Measurements from ENCODE around the gene LONRF2.

LONRF2 gene

DNA sequence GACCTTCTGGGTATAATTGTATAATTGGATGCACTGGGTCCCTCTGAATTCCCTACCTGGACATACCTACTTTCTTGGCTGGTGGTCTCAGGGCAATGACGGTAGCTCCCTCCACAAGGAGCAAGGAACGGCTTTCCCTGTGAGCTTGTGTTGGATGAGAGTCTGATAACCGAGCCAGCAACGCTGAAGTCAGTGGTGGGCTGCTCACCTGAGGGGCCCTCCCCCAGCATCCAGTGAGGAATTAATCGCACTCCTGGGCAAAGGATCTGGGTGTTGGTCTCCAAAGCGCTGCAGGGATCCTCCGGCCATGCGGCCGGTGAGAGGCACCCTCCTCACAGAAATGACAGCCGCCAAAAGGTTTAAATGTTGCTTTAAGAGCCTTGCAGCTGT lies 47.1 kb downstream of the LONRF2 start:
- no peak for DNase-seq (ENCODE audit: low read depth in 2 of 2)

DNA sequence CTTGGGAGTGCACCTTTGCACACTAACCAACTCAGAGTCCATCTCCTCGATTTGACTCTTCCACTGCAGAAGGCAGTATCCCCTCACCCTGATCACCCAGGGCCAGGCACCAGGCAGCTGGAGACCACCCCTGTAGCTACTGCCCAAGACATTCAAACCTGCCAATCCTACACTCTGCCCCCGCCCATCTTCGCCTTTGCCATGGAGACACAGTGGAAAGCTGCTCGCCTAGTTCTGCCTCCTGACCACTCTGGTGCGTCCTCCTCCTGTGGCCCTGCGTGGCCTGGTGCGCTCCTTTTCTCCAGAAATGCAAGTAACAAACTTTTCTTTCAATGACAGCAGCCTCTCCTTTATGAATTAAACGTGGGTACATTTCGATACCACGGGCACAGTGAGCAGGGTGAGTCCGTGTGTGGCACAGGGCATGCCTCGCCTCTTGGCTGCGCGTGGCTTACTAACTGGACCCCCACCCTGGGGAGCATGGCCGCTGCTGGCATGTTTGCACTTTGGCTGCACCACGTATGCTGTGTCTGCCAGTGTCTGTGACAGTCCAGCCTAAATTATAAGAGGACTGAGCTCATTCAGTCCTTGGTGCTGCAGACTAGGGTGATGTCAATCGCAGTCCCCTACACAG lies 47.6 kb downstream of the LONRF2 start:
- no peak for DNase-seq (ENCODE audit: low read depth in 2 of 2)

DNA sequence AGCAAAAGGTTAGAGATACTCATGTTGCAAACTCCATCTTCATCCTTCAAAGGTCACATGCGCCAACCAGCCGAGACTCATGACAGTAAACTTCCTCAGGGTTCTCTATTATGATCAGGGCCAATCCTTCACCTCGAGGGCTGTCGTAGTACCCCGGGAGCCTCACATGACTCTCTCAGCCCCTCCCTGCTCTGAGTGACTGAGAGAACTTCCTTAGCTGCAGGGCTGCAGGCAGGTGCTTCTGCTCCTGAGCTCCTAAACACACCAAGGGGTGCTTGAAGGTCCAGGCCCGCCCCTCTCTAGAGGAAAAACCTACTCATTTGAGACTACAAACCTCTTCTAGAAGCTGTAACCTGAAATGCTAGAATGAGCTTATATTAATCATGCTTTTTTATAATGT lies 48.2 kb downstream of the LONRF2 start:
- no peak for DNase-seq (ENCODE audit: low read depth in 2 of 2)

DNA sequence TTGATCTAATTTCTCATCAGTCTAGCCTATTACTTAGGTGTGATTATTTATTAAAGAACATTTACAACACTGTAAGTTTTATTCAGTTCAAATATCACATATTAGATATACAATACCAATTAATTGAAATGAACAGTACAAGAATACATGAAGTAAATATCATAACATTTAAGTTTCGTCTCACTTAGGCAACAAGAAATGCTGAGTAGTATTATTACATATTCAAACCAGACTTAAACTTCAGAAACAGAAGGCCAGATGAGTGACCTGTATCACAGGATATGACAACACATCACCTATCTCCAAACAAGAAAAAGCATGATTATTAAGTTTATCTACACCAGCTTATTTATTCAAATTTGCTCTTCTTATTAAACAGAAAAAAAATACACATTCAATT lies 48.9 kb downstream of the LONRF2 start:
- no peak for DNase-seq (ENCODE audit: low read depth in 2 of 2)

DNA sequence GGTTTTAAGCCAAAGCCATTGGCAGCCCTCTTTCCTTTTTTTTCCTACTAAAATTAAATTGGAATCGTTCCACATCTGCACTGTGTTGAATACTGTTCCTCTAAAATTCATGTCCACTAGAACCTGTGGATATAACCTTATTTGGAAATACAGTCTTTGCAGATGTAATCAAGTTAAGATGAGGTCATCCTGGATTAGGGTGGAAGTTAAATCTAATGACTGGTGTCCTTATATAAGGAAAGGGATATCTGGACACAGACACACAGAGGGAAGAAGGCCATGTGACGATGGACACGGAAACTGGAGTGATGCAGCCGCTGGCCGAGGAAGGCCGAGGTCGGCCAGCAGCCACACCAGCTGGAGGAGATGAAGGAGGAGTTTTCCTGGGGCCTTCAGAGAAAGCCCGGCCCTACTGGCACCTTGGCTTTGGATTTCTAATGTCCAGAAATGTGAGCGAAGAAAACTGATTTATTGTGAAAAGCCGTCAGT lies 49.4 kb downstream of the LONRF2 start:
- DNase-seq (ENCODE audit: low read depth in 2 of 2) = no peak

DNA sequence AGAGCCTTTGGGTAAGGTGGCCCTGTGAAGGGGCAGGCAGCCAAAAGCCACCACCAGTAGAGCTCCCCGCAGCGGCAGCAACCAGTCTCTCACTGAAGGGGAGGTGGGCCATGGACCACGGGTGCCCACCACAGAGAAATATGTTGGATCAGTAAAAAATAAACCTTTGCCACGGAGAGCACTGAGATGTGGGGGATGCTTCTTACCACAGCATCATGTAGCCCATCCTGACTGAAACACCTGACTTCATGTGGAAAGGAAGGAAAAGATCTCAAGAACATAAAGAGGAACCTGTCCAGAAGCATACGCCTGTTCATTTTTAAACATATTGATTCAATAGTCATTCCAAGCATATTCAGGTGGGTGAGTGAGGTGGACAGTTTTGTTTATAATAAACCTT lies 51.1 kb downstream of the LONRF2 start:
- DNase-seq (ENCODE audit: low read depth in 2 of 2) = no peak

DNA sequence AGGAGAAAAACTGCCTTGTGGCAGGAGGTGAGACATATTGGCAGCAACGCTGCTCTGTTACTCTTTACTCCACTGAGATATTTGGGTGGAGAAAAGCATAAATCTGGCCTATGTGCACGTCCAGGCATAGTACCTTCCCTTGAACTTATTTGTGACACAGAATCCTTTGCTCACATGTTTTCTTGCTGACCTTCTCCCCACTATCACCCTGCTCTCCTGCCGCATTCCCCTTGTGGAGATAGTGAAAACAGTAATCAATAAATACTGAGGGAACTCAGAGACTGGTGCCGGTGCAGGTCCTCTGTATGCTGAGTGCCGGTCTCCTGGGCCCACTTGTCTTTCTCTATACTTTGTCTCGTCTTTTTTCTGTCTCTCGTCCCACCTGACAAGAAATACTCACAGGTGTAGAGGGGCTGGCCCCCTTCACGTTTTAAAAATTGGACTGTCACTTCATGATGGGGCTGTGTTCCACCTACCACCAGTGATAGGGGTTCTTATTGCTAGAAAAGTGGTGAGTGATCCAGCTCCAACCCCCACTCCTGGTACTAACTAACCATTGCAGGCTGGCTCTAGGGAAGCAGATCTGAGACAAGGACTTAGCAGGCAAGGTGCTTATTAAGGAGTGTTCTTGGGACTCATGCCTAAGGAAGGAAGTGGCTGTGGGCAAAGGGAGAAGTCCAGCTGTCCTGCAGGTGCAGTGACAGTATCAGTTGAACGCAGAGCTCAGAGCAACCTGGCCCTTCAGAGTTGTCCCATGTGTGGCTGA lies 51.7 kb downstream of the LONRF2 start:
- DNase-seq (ENCODE audit: low read depth in 2 of 2) = no peak

DNA sequence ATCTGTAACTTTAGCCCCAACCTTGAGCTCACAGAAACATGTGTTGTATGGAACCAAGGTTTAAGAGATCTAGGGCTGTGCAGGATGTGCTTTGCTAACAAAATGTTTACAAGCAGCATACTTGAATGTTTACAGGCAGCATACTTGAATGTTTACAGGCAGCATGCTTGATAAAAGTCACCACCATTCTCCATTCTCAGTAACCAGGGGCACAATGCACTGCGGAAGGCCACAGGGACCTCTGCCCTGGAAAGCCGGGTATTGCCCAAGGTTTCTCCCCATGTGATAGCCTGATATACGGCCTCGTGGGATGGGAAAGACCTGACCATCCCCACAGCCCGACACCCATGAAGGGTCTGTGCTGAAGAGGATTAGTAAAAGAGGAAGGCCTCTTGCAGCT lies 52.4 kb downstream of the LONRF2 start:
- no peak for DNase-seq (ENCODE audit: low read depth in 2 of 2)

DNA sequence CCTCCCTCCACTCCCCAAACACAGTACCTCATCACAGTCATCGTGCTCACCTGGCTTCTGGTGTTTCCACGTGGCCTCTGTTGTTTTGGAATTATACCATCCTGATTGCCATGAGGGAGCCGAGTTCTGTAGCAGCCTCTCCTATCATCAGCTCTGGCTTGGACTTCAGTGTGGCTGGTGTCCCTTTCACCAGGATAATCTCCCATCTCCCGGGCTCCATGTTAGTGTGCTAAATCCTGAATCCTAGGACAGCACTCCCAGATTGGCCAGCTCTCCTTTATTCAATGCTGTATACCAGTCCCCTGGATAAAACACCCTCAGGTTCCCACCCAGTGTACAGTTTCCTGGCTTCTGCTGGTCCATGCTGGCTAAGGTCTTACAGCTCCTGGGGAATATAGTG lies 53.3 kb downstream of the LONRF2 start:
- DNase-seq (ENCODE audit: low read depth in 2 of 2) = no peak

DNA sequence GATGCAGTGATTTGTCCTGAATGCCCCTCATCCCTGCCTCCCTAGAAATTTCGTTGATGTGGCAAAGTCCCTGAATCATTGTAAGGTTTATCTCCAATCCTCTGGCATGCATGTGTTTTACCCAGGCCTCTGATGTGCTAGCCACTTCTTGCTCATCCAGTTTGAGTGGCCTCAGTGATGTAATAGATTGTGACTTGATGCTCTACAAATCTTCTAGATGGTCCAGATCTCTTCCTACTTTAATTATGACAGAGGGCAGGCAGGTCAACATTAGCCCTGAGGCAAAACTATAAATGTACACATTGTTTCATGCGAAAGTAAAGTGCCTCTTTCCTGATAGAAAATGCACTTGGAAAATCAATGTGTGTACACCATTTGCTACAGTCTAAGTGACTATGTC lies 54.5 kb downstream of the LONRF2 start:
- DNase-seq (ENCODE audit: low read depth in 2 of 2) = no peak

DNA sequence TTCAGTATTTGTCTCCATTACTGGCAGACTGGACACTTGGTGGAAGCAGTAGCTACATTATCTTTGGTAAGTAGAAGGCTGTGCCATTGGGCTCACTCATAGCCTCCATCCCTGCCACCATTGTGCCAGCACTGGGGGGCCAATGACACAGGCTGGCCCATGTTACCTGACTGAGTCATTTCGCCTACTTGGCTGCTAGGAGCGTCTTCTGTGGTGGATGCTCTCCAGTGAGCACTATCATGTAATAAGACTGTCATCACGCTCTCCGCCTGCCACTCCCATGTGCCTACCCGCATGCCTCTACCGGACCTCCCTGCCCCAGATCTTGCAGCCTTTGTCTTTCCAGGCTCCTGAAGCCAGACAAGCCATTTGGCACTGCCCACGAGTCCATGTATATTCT lies 56.2 kb downstream of the LONRF2 start:
- no peak for DNase-seq (ENCODE audit: low read depth in 2 of 2)

DNA sequence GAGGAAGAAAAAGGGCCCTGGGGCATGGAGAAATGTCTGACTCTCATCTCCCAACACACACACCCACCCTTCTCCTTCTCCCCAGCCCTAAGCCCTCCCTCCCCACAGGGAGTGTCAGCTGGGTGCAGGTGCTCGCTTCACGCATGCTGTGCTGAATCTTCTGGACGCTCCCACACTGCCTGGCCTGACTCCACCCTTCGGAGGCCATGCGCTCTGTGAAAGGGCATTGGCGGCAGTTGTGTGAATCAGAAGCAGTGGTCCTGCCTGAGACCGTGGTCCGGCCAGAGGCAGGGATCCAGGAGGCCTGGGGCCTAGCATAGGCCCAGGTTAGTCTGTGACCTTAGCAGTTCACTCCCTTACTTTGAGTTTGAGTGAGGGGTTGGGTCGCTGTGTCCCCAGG lies 57.1 kb downstream of the LONRF2 start:
- DNase-seq (ENCODE audit: low read depth in 2 of 2) = no peak

DNA sequence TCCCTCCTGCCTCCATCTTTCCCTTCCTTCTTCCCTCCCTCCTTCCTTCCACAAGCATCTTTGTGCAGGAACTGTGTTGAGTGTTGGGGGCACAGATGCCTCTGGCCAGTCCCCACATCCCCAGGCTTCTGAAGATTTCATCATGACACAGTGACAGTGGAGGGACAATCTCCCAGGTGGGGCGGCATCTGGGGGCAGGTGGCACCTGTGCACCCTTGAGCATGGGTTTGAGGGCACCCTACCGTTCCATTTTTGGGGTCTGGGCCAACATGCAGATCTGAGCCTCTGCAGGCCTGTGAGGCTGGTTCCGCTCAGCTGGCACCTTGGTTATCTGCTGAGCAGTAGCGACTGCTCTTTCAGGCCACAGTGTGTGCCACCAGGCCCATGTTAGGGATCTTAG lies 57.6 kb downstream of the LONRF2 start:
- DNase-seq (ENCODE audit: low read depth in 2 of 2) = no peak

DNA sequence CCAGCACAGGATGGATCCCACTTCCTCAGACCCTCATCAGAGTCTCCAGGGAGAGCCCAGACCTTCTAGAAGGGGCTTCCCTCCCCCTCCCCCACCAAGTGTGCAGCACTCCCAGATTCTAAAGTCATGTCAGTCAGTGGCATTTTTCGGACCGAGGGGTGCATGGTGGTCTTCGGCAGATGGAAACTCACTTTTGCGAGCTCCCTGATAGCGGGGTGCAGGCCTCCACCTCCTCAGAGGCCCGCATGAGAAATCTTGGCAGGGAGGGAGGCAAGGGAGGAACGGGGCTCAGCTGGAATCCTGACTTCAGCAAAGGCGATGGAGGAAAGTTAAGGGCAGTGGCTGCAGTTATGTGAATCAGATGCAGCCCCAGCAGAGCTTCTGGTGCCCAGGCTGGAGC lies 58.2 kb downstream of the LONRF2 start:
- no peak for DNase-seq (ENCODE audit: low read depth in 2 of 2)

DNA sequence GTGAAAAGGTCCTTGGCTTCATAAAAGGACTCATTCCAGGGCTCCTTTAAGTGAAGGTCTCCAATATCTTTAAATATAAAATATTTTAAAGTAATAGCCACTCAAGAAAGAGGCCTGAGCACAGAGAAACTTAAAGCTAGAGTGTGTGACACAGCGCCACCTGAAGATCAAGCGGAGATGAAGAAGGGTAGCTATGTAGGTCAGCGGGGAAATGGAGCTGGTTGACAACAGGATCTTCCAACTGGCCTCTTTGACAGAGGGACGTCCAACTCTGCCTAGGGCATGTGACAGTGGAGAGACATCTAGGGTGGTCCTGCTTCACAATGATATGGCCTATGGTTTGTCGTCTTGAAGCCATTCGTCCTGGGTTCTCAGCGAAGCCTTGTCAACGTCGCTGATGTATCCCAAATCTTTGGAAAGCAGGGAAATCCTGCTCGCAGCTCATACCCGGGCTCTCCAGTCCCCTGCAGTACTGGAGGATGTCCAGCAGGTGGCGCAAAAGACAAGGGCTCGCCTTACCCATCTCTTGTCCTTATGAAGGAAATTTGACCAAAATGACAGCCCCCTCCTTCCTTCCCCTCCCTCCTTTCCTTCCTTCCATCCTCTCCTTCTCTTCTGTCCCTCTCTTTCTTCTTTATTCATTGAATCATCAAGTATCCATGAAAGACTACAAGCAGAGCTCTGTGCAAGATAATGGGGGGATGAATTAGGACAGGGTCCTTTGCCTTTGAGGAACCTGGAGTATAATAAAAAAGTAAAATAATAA lies 59.6 kb downstream of the LONRF2 start:
- DNase-seq (ENCODE audit: low read depth in 2 of 2) = peak; percentile 17 to 26

DNA sequence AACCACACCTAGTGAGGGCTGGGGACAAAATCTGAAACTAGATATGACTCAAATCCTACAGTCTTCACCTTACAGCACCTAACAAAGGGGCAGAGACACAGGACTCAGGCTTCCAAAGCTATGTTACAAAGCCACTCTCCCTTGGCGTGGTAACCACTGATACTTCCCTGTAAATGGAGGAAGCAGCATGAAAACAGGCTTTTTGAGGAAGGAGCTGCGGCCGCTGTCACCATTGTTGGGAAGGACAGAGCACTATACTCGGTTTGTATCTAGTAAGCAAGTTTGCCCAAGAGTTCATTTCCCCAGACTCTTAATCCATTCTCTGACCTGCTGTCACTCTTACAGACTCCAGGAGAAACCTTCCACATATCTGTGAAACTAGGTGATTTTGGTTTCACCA lies 60.3 kb downstream of the LONRF2 start:
- no peak for DNase-seq (ENCODE audit: low read depth in 2 of 2)

DNA sequence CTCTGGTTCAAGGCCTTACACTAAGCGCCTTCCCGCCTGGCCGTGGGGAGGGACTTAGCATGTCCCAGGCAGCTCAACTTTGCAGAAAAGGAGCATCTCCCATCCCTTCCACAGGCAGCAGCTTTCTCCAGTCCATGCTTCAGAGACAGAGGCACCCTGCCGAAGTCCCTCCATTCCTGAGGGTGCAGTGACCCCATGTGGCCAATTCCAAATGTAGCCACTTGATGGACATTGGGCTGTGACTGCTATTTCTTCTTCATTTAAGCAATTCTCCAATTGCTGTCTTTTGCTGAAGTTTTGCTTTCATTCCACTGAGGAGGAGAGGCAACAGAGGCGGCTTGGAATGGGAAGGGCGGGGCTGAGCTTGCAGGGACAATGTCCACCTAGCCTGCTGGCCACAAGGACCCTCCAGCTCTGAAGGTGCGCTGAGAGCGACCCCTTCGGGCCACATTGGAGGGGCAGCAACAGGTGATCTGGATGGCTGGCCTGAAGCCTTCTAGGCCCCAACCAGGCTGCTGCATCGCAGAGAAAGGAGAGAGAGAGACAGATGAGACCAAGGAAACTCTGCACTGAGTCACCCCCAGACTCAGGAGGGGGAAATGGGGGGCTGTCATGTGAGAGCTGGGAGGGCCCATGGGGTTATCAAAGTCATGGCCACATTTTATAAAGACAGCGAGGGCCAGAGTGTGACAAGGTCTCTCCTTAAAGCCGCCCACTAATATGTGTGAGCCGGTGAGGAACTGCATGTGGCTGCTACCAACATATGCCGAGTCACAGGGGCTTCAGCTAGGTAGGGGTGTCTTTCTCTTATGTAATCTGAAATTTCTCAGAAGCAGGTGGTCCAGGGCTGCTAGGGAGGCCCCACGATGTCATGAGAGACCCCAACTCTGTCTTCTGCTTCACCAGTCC lies 61.3 kb downstream of the LONRF2 start:
- no peak for DNase-seq (ENCODE audit: low read depth in 2 of 2)

DNA sequence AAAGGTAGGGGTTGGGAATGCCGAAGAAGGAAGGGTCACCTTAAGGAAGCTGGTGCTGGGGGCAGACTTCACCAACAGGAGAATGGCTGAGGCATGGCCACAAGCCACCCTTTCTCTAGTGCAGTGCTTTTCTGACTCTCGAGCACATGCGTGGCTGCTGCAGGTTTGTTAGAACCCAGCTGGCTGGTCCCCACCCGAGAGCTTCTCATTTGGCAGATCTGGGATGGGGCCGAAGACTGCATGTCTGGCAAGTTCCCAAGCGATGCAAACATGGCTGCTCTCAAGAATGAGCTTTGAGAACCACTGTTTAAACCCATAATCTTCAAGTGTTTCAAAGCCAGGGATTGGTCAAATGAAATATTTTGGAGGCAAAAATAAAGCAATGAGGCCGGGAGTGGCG lies 63.2 kb downstream of the LONRF2 start:
- no peak for DNase-seq (ENCODE audit: low read depth in 2 of 2)

DNA sequence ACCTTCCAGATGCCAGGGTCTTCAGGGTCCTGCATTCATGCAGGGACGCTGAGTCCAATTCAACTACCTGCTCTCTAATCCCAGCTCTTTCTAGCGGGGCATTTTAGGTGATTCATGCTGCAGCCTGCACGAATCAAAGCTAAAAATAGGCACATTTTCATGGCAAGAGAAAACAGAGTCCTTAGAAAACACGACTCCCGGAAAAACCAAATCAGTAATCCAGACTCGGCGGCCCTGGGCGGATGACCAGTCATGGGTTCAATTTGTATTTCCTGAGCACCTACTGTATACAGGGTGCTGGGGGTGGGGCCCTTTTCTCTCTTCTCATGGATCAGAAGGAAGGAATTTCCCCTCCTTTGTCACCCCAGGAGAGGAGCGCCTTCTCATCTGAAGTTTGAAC lies 64.4 kb downstream of the LONRF2 start:
- DNase-seq (ENCODE audit: low read depth in 2 of 2) = no peak

DNA sequence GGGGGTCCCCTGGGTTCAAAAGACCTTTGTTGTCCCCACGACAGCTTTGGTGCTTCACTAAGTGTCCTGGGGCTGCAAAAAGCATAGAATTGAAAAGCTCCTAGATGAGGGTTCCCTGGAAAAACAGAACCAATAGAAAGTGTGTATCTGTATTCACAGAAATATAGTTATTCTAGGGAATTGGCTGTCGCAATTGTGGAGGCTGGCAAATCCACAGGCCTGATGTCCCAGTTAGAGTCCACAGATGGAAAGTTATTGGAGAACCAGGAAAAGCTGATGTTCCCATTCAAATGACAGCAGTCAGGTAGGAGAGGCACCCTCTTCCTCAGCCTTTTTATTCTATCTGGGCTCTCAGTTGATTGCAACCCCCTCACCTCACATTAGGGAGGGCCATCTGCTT lies 65.5 kb downstream of the LONRF2 start:
- no peak for DNase-seq (ENCODE audit: low read depth in 2 of 2)

DNA sequence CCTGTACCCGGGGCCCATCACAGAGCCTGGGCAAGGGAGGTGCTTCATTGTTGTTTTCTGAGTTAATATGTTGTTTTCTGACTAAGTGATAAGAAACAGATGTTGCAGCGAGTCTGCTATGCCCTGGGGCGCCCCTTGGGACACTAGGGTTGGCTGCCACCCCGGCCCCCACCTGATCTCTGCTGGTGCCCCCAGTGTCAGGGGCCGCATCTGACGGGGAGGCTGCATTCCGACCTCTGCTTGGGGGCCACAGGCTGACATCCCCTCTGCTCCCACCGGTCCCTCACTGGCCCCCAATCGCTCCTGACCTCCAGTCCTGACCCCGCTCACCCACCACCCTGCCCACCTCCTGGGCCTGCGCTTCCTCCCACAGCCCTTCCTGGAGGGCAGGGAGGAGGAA lies 65.9 kb downstream of the LONRF2 start:
- DNase-seq (ENCODE audit: low read depth in 2 of 2) = no peak

Measured in stimulated activated CD8-positive, alpha-beta memory T cell treated with anti-CD3 and anti-CD28 coated beads, Interleukin-2, amount 100 ng/mL, for 1 hour (primary cell).